ENCODE measurements around the gene SLC11A2.

- TF ChIP-seq RFX5 (IDR thresholded peaks at IDR 0.05; ENCODE audit: low read length) (no peak), EZH2phosphoT487 (IDR thresholded peaks at IDR 0.05; ENCODE audit: borderline replicate concordance, low read depth) (no peak), EP300 (IDR thresholded peaks at IDR 0.05; ENCODE audit: borderline replicate concordance in 1 of 2, low read depth in 1 of 2, low read length in 1 of 2) (no peak), TAF1 (IDR thresholded peaks at IDR 0.05; ENCODE audit: borderline replicate concordance, low read depth, low read length) (no peak), SIN3A (IDR thresholded peaks at IDR 0.05; ENCODE audit: borderline replicate concordance, low read depth, low read length) (no peak), CHD2 (IDR thresholded peaks at IDR 0.05; ENCODE audit: low read length, partially characterized antibody) (no peak), POLR2AphosphoS5 (IDR thresholded peaks at IDR 0.05; ENCODE audit: low read depth, low read length) (no peak), JUND (IDR thresholded peaks at IDR 0.05) (no peak)
- TF ChIP-seq, protein P1, sequence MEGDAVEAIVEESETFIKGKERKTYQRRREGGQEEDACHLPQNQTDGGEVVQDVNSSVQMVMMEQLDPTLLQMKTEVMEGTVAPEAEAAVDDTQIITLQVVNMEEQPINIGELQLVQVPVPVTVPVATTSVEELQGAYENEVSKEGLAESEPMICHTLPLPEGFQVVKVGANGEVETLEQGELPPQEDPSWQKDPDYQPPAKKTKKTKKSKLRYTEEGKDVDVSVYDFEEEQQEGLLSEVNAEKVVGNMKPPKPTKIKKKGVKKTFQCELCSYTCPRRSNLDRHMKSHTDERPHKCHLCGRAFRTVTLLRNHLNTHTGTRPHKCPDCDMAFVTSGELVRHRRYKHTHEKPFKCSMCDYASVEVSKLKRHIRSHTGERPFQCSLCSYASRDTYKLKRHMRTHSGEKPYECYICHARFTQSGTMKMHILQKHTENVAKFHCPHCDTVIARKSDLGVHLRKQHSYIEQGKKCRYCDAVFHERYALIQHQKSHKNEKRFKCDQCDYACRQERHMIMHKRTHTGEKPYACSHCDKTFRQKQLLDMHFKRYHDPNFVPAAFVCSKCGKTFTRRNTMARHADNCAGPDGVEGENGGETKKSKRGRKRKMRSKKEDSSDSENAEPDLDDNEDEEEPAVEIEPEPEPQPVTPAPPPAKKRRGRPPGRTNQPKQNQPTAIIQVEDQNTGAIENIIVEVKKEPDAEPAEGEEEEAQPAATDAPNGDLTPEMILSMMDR (IDR thresholded peaks at IDR 0.05), result no peak
- TF ChIP-seq, protein P2, sequence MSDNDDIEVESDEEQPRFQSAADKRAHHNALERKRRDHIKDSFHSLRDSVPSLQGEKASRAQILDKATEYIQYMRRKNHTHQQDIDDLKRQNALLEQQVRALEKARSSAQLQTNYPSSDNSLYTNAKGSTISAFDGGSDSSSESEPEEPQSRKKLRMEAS (IDR thresholded peaks at IDR 0.05; ENCODE audit: low read depth), result no peak
- TF ChIP-seq, protein P3, sequence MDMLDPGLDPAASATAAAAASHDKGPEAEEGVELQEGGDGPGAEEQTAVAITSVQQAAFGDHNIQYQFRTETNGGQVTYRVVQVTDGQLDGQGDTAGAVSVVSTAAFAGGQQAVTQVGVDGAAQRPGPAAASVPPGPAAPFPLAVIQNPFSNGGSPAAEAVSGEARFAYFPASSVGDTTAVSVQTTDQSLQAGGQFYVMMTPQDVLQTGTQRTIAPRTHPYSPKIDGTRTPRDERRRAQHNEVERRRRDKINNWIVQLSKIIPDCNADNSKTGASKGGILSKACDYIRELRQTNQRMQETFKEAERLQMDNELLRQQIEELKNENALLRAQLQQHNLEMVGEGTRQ (IDR thresholded peaks at IDR 0.05; ENCODE audit: borderline replicate concordance, low read depth, low read length), result no peak
- TF ChIP-seq, protein P4, sequence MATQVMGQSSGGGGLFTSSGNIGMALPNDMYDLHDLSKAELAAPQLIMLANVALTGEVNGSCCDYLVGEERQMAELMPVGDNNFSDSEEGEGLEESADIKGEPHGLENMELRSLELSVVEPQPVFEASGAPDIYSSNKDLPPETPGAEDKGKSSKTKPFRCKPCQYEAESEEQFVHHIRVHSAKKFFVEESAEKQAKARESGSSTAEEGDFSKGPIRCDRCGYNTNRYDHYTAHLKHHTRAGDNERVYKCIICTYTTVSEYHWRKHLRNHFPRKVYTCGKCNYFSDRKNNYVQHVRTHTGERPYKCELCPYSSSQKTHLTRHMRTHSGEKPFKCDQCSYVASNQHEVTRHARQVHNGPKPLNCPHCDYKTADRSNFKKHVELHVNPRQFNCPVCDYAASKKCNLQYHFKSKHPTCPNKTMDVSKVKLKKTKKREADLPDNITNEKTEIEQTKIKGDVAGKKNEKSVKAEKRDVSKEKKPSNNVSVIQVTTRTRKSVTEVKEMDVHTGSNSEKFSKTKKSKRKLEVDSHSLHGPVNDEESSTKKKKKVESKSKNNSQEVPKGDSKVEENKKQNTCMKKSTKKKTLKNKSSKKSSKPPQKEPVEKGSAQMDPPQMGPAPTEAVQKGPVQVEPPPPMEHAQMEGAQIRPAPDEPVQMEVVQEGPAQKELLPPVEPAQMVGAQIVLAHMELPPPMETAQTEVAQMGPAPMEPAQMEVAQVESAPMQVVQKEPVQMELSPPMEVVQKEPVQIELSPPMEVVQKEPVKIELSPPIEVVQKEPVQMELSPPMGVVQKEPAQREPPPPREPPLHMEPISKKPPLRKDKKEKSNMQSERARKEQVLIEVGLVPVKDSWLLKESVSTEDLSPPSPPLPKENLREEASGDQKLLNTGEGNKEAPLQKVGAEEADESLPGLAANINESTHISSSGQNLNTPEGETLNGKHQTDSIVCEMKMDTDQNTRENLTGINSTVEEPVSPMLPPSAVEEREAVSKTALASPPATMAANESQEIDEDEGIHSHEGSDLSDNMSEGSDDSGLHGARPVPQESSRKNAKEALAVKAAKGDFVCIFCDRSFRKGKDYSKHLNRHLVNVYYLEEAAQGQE (IDR thresholded peaks at IDR 0.05; ENCODE audit: low read depth, low read length), result no peak
Measured at GRCh38 chr12:51028813-51029150, 2.6 kb upstream of the SLC11A2 start.
